NCI-H2196 treated with DMSO at 0.1 percent for 48 hours (cell line): ENCODE results near the gene MED28.

Source experiments
- DNase-seq: peaks from one replicate; lab custom pipeline; 2025; ENCODE audit not compliant: unreplicated experiment; lab: John Stamatoyannopoulos, UW

The MED28 gene

GRCh38 chr4:17665346-17665745, 50.9 kb downstream of the MED28 start:
- DNase-seq, result no peak

- no peak for DNase-seq
Measured at GRCh38 chr4:17665852-17666251, 51.4 kb downstream of the MED28 start.

GRCh38 chr4:17667253-17667652, 52.8 kb downstream of the MED28 start:
- no peak for DNase-seq

GRCh38 chr4:17667653-17668201, 53.3 kb downstream of the MED28 start:
- DNase-seq, result peak; percentile 64

- DNase-seq, result no peak
Measured at GRCh38 chr4:17670423-17670822, 56.0 kb downstream of the MED28 start.

- DNase-seq, result no peak
Measured at GRCh38 chr4:17680559-17681280, 66.3 kb downstream of the MED28 start.

GRCh38 chr4:17681281-17682221, 67.1 kb downstream of the MED28 start:
- DNase-seq, result no peak

GRCh38 chr4:17682222-17682566, 67.8 kb downstream of the MED28 start:
- DNase-seq, result no peak
